ENCODE measurements around the gene ALPL.

GRCh38 chr1:21506804-21507203 lies 2.4 kb upstream of the ALPL start:
- TF ChIP-seq CTCF (IDR thresholded peaks at IDR 0.05; ENCODE audit: poor library complexity, severe bottlenecking) (no peak), TAF1 (IDR thresholded peaks at IDR 0.05; ENCODE audit: low read depth) (no peak), EZH2 (IDR thresholded peaks at IDR 0.05; ENCODE audit: borderline replicate concordance, insufficient read depth, low read length, poor library complexity, severe bottlenecking) (no peak), POLR2AphosphoS5 (IDR thresholded peaks at IDR 0.05) (no peak), REST (IDR thresholded peaks at IDR 0.05; ENCODE audit: borderline replicate concordance) (no peak), SMC3 (conservative IDR thresholded peaks at IDR 0.05; ENCODE audit: poor library complexity) (no peak)

All from neural cell (in vitro differentiated cells).